H9 (cell line): Measurements from ENCODE around the gene ATCAY. TPM values are rescaled to one million over a fixed set of nuclear protein-coding genes. Genes with fewer than 3 reads are reported as not detected.
"Not testable (repeated sequence)": the region's sequence is repeated elsewhere in the genome, so short reads cannot be mapped to it uniquely, and the experiment has no call there.

Source experiments
- DNase-seq: peaks from one replicate; pipeline ENCODE4 v3.0.0-alpha.2; 2017
- H2AFZ ChIP-seq: one replicate; pipeline ENCODE4 v1.6.1; 2013; ENCODE audit warnings: mild to moderate bottlenecking, low read length, control low read depth, moderate library complexity
- H2AK5ac ChIP-seq: 2 replicates; pipeline ENCODE4 v1.6.1; 2013; ENCODE audit warnings: low read length, control low read depth, mixed read lengths; ENCODE audit not compliant: insufficient read length
- H2BK120ac ChIP-seq: one replicate; pipeline ENCODE4 v1.6.1; 2013; ENCODE audit warnings: low read depth, mild to moderate bottlenecking, low read length, control low read depth, inconsistent platforms; ENCODE audit not compliant: poor library complexity, severe bottlenecking
- H2BK12ac ChIP-seq: 2 replicates; pipeline ENCODE4 v1.6.1; 2013; ENCODE audit warnings: low read length, control low read depth, mixed read lengths, low read depth; ENCODE audit not compliant: insufficient read length
- H2BK15ac ChIP-seq: 2 replicates; pipeline ENCODE4 v1.6.1; 2013; ENCODE audit warnings: low read depth, low read length, control low read depth
- H2BK20ac ChIP-seq: one replicate; pipeline ENCODE4 v1.6.1; 2013; ENCODE audit warnings: low read depth, mild to moderate bottlenecking, low read length, control low read depth, inconsistent platforms; ENCODE audit not compliant: poor library complexity, severe bottlenecking
- H2BK5ac ChIP-seq: 2 replicates; pipeline ENCODE4 v1.6.1; 2013; ENCODE audit warnings: low read length, control low read depth, mixed read lengths; ENCODE audit not compliant: insufficient read length
- H3K14ac ChIP-seq: 2 replicates; pipeline ENCODE4 v1.6.1; 2013; ENCODE audit warnings: low read length, control low read depth; ENCODE audit not compliant: insufficient read depth
- H3K18ac ChIP-seq: 2 replicates; pipeline ENCODE4 v1.6.1; 2013; ENCODE audit warnings: low read depth, mild to moderate bottlenecking, mixed read lengths, low read length, control low read depth; ENCODE audit not compliant: insufficient read length
- H3K23ac ChIP-seq: 2 replicates; pipeline ENCODE4 v1.6.1; 2013; ENCODE audit warnings: low read length, control low read depth, mixed read lengths, low read depth; ENCODE audit not compliant: insufficient read length
- H3K23me2 ChIP-seq: 2 replicates; pipeline ENCODE4 v1.6.1; 2013; ENCODE audit warnings: low read depth, mild to moderate bottlenecking, mixed read lengths, low read length, control low read depth; ENCODE audit not compliant: insufficient read length, poor library complexity, severe bottlenecking
- H3K27ac ChIP-seq: 2 replicates; pipeline ENCODE4 v1.5.1; 2013; ENCODE audit warnings: low read length, control low read depth, mixed read lengths, low read depth; ENCODE audit not compliant: insufficient read length
- H3K27me3 ChIP-seq: 2 replicates; pipeline ENCODE4 v1.6.1; 2013; ENCODE audit warnings: low read length, control low read depth, inconsistent platforms; ENCODE audit not compliant: insufficient read depth
- H3K4ac ChIP-seq: 2 replicates; pipeline ENCODE4 v1.6.1; 2013; ENCODE audit warnings: low read depth, mild to moderate bottlenecking, control low read depth, inconsistent platforms, low read length, moderate library complexity
- H3K4me1 ChIP-seq: 2 replicates; pipeline ENCODE4 v1.6.1; 2013; ENCODE audit warnings: low read length, control low read depth, inconsistent platforms; ENCODE audit not compliant: insufficient read depth
- H3K4me2 ChIP-seq: 2 replicates; pipeline ENCODE4 v1.6.1; 2013; ENCODE audit warnings: low read length, control low read depth, mixed read lengths; ENCODE audit not compliant: insufficient read length, insufficient read depth
- H3K56ac ChIP-seq: 2 replicates; pipeline ENCODE4 v1.6.1; 2013; ENCODE audit warnings: low read depth, mild to moderate bottlenecking, mixed read lengths, low read length, control low read depth; ENCODE audit not compliant: insufficient read length
- H3K79me1 ChIP-seq: 2 replicates; pipeline ENCODE4 v1.6.1; 2013; ENCODE audit warnings: low read depth, mild to moderate bottlenecking, moderate library complexity, low read length, control low read depth, inconsistent platforms; ENCODE audit not compliant: insufficient read depth, poor library complexity, severe bottlenecking
- H3K79me2 ChIP-seq: 2 replicates; pipeline ENCODE4 v1.6.1; 2013; ENCODE audit warnings: low read length, control low read depth, inconsistent platforms; ENCODE audit not compliant: insufficient read depth
- H3K9ac ChIP-seq: 2 replicates; pipeline ENCODE4 v1.6.1; 2013; ENCODE audit warnings: low read length, control low read depth, mixed read lengths; ENCODE audit not compliant: insufficient read length; ENCODE audit errors: extremely low read depth
- H3K9me3 ChIP-seq: one replicate; pipeline ENCODE4 v1.6.1; 2013; ENCODE audit warnings: low read depth, low read length, inconsistent platforms; ENCODE audit not compliant: control insufficient read depth
- H3T11ph ChIP-seq: one replicate; pipeline ENCODE4 v1.6.1; 2013; ENCODE audit warnings: mild to moderate bottlenecking, low read length, control low read depth, inconsistent platforms
- H4K20me1 ChIP-seq: one replicate; pipeline ENCODE4 v1.6.1; 2013; ENCODE audit not compliant: control insufficient read depth, insufficient read length, insufficient read depth
- H4K5ac ChIP-seq: 2 replicates; pipeline ENCODE4 v1.6.1; 2013; ENCODE audit warnings: low read depth, mild to moderate bottlenecking, mixed read lengths, low read length, control low read depth; ENCODE audit not compliant: insufficient read length
- H4K8ac ChIP-seq: replicated peaks from 2 replicates; pipeline ENCODE4 v1.6.1; 2013; ENCODE audit warnings: low read length, control low read depth, mixed read lengths, low read depth; ENCODE audit not compliant: insufficient read length
- H4K91ac ChIP-seq: 2 replicates; pipeline ENCODE4 v1.6.1; 2013; ENCODE audit warnings: low read depth, mild to moderate bottlenecking, moderate library complexity, mixed read lengths, low read length, control low read depth; ENCODE audit not compliant: insufficient read length
- H3K27ac Mint-ChIP-seq, 3 experiments: 2 replicates in 2 of 3; 3 replicates in 1 of 3; pipeline ENCODE4 v1.8.0; 2020 to 2021; ENCODE audit warnings: mixed read lengths in 3 of 3, mild to moderate bottlenecking in 1 of 3, moderate library complexity in 1 of 3
- H3K27me3 Mint-ChIP-seq: 2 replicates; pipeline ENCODE4 v1.8.0; 2021; ENCODE audit warnings: low read depth, mild to moderate bottlenecking, moderate library complexity, mixed read lengths
- H3K36me3 Mint-ChIP-seq, 3 experiments: 2 replicates in 2 of 3; 3 replicates in 1 of 3; pipeline ENCODE4 v1.8.0; 2020 to 2021; ENCODE audit warnings: low read depth in 3 of 3, mixed read lengths in 3 of 3; ENCODE audit not compliant: insufficient read depth in 1 of 3
- H3K4me1 Mint-ChIP-seq, 2 experiments: 2 replicates each; pipeline ENCODE4 v1.8.0; 2020; ENCODE audit warnings: mixed read lengths in 2 of 2
- H3K4me3 Mint-ChIP-seq, 2 experiments: 2 replicates in 1 of 2; 3 replicates in 1 of 2; pipeline ENCODE4 v1.8.0; 2020 to 2021; ENCODE audit warnings: mild to moderate bottlenecking in 2 of 2, mixed read lengths in 2 of 2, moderate library complexity in 1 of 2
- H3K9me3 Mint-ChIP-seq, 2 experiments: 2 replicates in 1 of 2; 3 replicates in 1 of 2; pipeline ENCODE4 v1.8.0; 2020; ENCODE audit warnings: mild to moderate bottlenecking in 2 of 2, mixed read lengths in 2 of 2, moderate library complexity in 1 of 2
- CTCF ChIP-seq: fragments of 200-600 bp; sonication (generic); conservative IDR thresholded peaks from 3 replicates; pipeline ENCODE4 v1.8.0; 2021; ENCODE audit warnings: antibody characterized with exemption, mild to moderate bottlenecking
- WGBS: extraction: QIAGEN DNeasy Blood & Tissue Kit; methylation state at CpG from one replicate; pipeline ENCODE4 v1.1.7; 2013; ENCODE audit warnings: missing lambda C conversion rate, low lambda C conversion rate, mixed read lengths; ENCODE audit not compliant: insufficient read length; ENCODE audit errors: extremely low coverage; 5-methylcytosine and 5-hydroxymethylcytosine counted together
- total RNA-seq: library from RNA; stranded (reverse); gene quantifications from 2 replicates; pipeline ENCODE4 v1.2.1, GENCODE V29; 2021

Gene ATCAY
- total RNA-seq, 1 experiment from 2014 or later = 12.2 TPM

GRCh38 chr19:3966051-3967017 lies 85.8 kb downstream of the ATCAY start:
- Histone ChIP-seq H3T11ph (no peak overlapping the region), H4K91ac (no peak overlapping the region), H3K23me2 (peaks cover 13% of the 10 kb centered on the region), H3K9me3 (no peaks in the 10 kb centered on the region), H3K9ac (no peak overlapping the region), H3K23ac (no peak overlapping the region), H2BK20ac (no peak overlapping the region), H3K18ac (peak overlapping the region; percentile 21), H3K4ac (no peak overlapping the region), H4K8ac (no peak overlapping the region), H3K4me2 (no peak overlapping the region), H3K79me2 (peaks cover 13% of the 10 kb centered on the region; the same call in 1 of the 2 replicates), H2AFZ (no peak overlapping the region), H3K79me1 (peaks cover 7% of the 10 kb centered on the region), H3K56ac (no peak overlapping the region), H3K4me1 (peaks cover 2% of the 10 kb centered on the region; the same call in 1 of the 2 replicates), H2BK120ac (no peak overlapping the region), H2BK12ac (peak overlapping the region; percentile 10), H2AK5ac (no peak overlapping the region), H4K20me1 (no peaks in the 10 kb centered on the region), H3K27ac (no peak overlapping the region), H4K5ac (no peak overlapping the region), H3K14ac (no peak overlapping the region), H3K27me3 (no peaks in the 10 kb centered on the region), H2BK5ac (no peak overlapping the region), H2BK15ac (no peak overlapping the region)
- H3K27ac Mint-ChIP-seq = peak overlapping the region; percentile 67 to 96 (median 95); a peak in 4 of 7 replicates
- DNase-seq = no peak
- H3K4me3 Mint-ChIP-seq = no peak overlapping the region
- no peaks in the 10 kb centered on the region for H3K9me3 Mint-ChIP-seq
- TF ChIP-seq CTCF = no peak
- H3K4me1 Mint-ChIP-seq = peaks cover 22 to 33% of the 10 kb centered on the region in 2 experiments
- WGBS = no CpG with 5 or more reads among the region's 30 CpGs
- peaks cover 2% of the 10 kb centered on the region; the same call in 1 of the 2 replicates for H3K27me3 Mint-ChIP-seq
- H3K36me3 Mint-ChIP-seq = peaks cover 37 to 71% (median 63%) of the 10 kb centered on the region in 3 experiments; a peak in 6 of 7 replicates

GRCh38 chr19:3967983-3968382 lies 87.5 kb downstream of the ATCAY start:
- not testable (repeated sequence) for H3T11ph ChIP-seq, H3K9me3 ChIP-seq, H3K9me3 Mint-ChIP-seq, H3K79me1 ChIP-seq, H4K20me1 ChIP-seq, H2AK5ac ChIP-seq, H2BK5ac ChIP-seq, H2BK12ac ChIP-seq, H3K4me2 ChIP-seq, H3K9ac ChIP-seq, H2AFZ ChIP-seq, H2BK15ac ChIP-seq, H3K23ac ChIP-seq, H3K27me3 Mint-ChIP-seq, H3K27me3 ChIP-seq, H4K5ac ChIP-seq, H3K56ac ChIP-seq, H3K4me1 ChIP-seq, H4K8ac ChIP-seq
- WGBS = no CpG with 5 or more reads among the region's 12 CpGs
- peaks cover 13% of the 10 kb centered on the region; the same call in 1 of the 2 replicates for H3K79me2 ChIP-seq
- Mint-ChIP-seq H3K36me3 (peaks cover 29 to 58% (median 58%) of the 10 kb centered on the region in 3 experiments; a peak in 6 of 7 replicates), H3K27ac (peak overlapping the region; percentile 92 to 98 (median 98); a peak in 5 of 7 replicates), H3K4me3 (peak overlapping the region in 1 of 2 experiments; percentile 95; a peak in 1 of 5 replicates), H3K4me1 (peaks cover 22 to 34% of the 10 kb centered on the region in 2 experiments)
- H3K4ac ChIP-seq = peak overlapping the region; percentile 49; the same call in 1 of the 2 replicates
- DNase-seq = peak; percentile 26
- peak overlapping the region; percentile 33 for H3K27ac ChIP-seq
- H3K23me2 ChIP-seq = peaks cover 13% of the 10 kb centered on the region
- peak overlapping the region; percentile 54 for H4K91ac ChIP-seq
- peak overlapping the region; percentile 33 for H3K18ac ChIP-seq
- peak overlapping the region; percentile 69; the same call in 1 of the 2 replicates for H3K14ac ChIP-seq
- H2BK20ac ChIP-seq = peak overlapping the region; percentile 85
- peak overlapping the region; percentile 65 for H2BK120ac ChIP-seq
